ENCODE data around the gene PLS3.
A peak's percentile ranks its signal among the peaks of the same experiment; 100 is the strongest.
"Not testable (repeated sequence)": the region's sequence is repeated elsewhere in the genome, so short reads cannot be mapped to it uniquely, and the experiment has no call there.

PLS3 gene

GRCh38 chrX:115595049-115595448, 34.1 kb downstream of the PLS3 start:
- intact Hi-C loops (cut with DNase I), result no loop called here
- DNase-seq, result no peak

GRCh38 chrX:115598556-115598955, 37.6 kb downstream of the PLS3 start:
- intact Hi-C loops (cut with DNase I), result no loop called here
- DNase-seq, result no peak

- no peak for DNase-seq
- intact Hi-C loops (cut with DNase I), result no loop called here
These were observed 41.3 kb downstream of the PLS3 start for GRCh38 chrX:115602308-115602707.

DNA sequence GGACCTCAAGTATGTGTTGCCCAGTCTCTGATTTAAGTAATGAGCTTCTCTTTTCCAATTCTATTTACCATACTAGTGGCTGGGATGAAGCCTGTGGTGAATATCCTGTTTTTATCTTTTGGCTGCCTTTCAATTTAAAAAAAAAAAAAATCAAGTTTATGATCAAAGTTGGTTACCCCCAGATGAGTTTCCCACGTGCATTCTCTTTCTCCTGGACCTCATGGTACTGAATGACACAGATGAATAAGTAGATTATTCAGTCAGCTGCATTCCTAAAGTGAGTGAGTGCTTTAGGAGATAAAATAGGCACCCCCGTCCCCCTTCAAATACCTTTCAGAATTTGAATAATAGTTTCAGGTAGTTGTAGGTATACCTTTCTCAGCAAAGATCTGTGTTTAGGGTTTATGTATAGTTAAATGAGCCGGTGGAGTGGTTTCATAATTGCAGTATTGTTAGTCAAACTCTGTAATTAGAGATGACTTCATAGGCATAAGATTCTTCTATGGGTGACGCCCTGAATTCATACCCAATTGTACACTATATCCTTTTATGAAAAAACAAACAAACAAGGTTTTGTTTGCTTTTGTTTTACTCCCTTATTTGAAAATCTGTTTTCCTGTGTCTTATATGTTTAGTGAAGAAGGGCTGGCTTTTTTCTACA, 41.9 kb downstream of the PLS3 start:
- intact Hi-C loops (cut with DNase I), result no loop called here
- DNase-seq, result no peak

DNA sequence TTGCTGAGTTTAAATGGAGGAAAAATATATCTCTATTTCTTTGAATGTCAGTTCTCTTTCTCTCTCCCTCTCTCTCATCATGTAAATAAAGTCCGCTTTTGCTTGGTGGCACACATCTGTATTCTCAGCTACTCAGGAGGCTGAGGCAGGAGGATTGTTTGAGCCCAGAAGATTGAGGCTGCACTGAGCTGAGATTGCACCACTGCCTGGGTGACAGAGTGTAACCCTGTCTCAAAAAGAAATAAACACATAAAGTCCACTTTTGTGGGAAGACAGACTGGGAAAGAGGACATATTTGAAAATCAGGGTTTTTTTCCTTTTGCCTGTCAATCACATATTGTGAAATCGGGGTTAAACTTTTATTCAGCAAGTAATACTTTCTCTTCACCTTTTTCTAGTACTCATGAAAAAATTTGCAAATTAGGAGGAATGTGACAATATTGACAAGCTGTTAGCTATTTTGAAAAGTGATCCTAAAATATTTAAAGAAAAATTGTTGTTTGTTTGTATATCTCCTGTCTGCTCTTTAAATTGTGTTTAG, 42.6 kb downstream of the PLS3 start:
- intact Hi-C loops (cut with DNase I), result no loop called here

GRCh38 chrX:115606861-115607260, 45.9 kb downstream of the PLS3 start:
- intact Hi-C loops (cut with DNase I), result no loop called here

More for the DNA sequence above, 42.6 kb downstream of the PLS3 start:
- DNase-seq, result no peak

DNA sequence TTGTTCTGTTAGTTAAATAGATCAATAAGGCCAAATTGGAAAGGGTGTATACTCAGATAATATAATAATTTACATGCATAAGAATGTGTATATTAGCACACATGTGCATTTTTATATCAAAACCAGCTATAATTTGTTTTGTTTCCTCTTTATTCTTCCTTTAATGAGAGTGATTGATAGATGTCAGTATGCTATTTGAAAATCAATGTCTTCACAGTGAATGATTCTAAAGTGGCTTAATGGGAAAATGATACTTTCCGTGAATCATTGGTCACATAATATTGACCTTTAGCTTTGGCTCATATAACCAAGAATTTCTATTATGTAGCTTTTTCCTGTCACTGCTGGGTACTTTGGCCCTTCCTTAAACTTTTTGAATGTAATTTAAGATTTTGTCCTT, 48.6 kb downstream of the PLS3 start:
- DNase-seq, result no peak
- intact Hi-C loops (cut with DNase I), result no loop called here

More at GRCh38 chrX:115606861-115607260, 45.9 kb downstream of the PLS3 start:
- DNase-seq, result no peak

DNA sequence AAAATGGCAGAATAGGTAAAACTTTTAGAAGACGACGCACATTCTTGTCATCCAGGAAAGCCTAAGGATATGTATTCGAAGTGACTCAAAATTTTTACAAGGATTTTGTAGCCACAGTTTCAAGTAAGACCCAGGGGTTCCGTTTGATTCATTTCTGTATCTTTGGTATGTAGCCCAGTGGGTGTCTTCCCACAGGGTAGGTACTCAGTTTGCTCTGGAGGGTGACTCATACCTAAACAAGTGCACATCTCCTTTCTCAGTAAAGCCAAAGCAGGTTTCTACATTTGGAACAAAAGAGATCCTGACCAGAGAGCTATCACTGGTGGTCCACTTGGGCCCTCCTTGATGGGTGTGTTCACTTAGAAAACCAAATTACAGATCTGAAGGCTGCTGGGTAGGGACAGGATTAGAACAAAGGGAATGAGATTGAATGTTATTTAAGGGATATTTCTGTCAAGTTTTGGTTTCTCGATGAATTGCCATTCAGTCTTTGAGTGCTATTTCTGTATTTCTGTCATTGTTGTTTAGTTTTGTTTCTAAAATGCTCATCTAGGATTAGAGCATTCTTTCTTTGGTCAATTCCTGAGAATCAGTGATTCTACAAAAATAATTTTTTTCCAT, 56.1 kb downstream of the PLS3 start:
- no peak for DNase-seq
- intact Hi-C loops (cut with DNase I), result no loop called here

DNA sequence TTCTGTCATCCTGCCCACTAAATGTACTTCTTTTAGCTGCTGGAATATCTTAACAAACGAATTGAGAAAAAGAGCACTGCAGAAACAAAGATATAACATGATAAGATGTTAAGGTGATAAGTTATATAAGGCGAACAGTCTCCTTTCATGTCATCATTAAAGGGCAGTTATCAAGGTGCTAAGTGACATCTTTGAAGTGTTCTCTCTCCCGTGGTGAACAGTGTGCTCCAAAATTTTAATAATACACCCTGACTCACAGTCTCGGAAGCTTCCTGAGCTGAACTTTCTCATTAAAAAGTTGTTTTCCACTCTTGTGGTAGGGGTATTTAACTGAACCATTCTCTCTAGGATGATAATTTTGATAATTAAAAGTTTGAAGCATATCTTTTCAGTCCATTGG, 61.6 kb downstream of the PLS3 start:
- intact Hi-C loops (cut with DNase I), result no loop called here
- no peak for DNase-seq

DNA sequence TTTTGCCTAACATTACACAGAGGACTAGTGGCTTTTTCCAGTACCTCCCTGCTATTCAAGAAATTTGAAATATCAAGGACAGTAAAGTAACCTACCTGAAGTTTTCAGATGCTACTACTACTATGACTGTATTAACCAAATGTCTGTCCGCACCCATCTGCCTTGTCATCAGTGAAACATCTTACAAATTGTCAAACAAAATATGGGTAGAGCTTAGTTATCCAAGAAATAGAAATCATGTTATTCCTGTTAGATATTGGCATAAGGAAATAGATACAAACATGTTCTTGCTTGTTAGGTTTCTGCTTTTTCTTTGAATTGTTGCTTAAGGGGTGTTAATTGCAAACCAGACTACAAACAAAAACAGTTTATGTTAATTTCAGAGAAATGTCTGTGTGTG, 63.9 kb downstream of the PLS3 start:
- no peak for DNase-seq
- intact Hi-C loops (cut with DNase I), result no loop called here

DNA sequence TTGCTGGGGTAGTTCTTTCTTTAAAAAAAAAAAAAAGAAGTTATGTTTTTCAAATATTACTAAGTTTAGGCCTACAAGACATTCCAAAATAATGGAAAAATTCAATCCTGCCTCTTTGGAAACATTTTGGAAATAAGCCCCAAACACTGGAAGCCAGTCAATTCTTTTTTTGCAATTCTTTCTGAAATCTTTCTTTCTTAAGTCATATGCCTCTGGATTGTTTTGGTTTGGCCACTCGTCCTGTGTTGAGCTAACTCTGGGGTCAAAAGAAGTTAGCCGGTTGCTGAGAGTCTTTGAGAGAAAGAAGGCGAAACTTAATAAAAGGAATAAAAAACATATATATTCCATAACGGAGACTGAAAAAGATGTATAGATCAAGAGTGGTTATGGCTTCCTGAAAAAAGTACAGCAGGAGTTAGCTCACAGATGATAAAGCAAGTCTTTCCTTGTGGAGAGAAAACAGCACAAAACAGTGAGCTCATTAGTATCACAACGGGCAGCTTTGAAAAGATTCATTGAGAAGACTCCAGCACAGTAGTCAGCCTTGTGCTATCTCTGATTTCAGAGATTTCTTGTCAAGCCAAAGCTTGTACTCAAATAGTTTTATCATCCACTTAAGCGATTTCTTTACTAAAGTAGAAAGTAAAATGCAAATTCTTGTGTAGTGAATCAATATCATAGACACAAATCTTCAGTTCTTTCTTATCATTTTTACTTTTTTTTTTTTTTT, 64.8 kb downstream of the PLS3 start:
- peak in 9 of 42 donors; percentile 10 to 59 (median 30) for DNase-seq
- intact Hi-C loops (cut with DNase I), result no loop called here

DNA sequence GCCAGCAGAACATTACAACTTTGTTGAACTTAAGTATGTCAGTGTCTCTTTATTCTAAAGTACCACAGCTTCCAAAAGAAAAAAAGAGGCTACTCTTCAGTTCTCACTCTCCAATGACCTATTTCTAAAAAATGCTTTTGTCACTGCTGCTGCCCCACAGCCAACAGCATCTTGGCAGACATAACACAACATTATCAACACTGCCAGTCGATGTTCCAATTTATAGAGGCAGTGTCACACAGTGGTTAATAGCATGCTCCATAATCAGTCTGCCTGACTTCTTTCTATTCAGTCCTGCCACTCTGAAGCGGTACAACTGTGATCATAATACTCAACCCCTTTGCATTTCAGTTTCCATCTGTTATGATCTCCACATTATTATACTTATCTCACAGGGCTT, 69.2 kb downstream of the PLS3 start:
- intact Hi-C loops (cut with DNase I), result no loop called here
- peak in 1 of 42 donors; percentile 46 for DNase-seq

- intact Hi-C loops (cut with DNase I), result no loop called here
- DNase-seq, result no peak
These were observed 71.5 kb downstream of the PLS3 start for GRCh38 chrX:115632455-115632854.

DNA sequence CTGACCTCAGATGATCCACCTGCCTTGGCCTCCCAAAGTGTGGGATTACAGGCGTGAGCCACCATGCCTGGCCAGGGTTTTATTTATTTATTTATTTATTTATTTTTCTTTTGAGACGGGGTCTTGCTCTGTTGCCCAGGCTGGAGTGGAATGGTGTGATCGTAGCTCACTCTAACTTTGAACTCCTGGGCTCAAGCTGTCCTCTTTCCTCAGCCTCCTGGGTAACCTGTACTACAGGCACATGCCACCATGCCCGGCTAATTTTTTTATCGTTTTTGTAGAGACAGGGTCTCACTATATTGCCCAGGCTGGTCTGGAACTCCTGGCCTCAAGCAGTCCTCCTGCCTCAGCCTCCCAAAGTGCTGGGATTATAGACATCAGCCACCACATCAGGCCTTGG, 72.4 kb downstream of the PLS3 start:
- intact Hi-C loops (cut with DNase I); DNase-seq: not testable (repeated sequence)

- no peak for DNase-seq
- intact Hi-C loops (cut with DNase I), result no loop called here
These were observed 78.4 kb downstream of the PLS3 start for GRCh38 chrX:115639334-115639880.

- intact Hi-C loops (cut with DNase I), result loop anchor here (2.0 kb wide), 1 partner anchor 312 kb away; no protein-coding TSS in a partner anchor
- DNase-seq, result peak in 4 of 42 donors; percentile 7 to 44 (median 18)
These were observed 81.3 kb downstream of the PLS3 start for GRCh38 chrX:115642311-115642710.

- intact Hi-C loops (cut with DNase I), result loop anchor here (2.0 kb wide), 1 partner anchor 312 kb away; no protein-coding TSS in a partner anchor
- DNase-seq, result peak in 29 of 42 donors; percentile 11 to 77 (median 37)
These were observed 82.0 kb downstream of the PLS3 start for GRCh38 chrX:115642895-115643530.

DNA sequence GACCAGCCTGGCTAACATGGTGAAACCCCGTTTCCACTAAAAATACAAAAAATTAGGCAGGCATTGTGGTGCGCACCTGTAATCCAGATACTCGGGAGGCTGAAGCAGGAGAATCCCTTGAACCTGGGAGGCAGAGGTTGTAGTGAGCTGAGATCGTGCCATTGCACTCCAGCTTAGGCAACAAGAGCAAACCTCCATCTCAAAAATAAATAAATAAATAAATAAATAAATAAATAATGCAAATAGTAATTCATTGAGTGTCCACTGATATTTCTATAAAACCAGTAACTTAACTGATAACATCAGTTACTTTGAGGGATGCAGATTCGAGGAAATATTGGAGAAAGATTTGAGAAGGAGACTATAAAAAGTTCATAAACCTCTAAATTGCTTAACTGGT, 83.4 kb downstream of the PLS3 start:
- DNase-seq; intact Hi-C loops (cut with DNase I): not testable (repeated sequence)

DNA sequence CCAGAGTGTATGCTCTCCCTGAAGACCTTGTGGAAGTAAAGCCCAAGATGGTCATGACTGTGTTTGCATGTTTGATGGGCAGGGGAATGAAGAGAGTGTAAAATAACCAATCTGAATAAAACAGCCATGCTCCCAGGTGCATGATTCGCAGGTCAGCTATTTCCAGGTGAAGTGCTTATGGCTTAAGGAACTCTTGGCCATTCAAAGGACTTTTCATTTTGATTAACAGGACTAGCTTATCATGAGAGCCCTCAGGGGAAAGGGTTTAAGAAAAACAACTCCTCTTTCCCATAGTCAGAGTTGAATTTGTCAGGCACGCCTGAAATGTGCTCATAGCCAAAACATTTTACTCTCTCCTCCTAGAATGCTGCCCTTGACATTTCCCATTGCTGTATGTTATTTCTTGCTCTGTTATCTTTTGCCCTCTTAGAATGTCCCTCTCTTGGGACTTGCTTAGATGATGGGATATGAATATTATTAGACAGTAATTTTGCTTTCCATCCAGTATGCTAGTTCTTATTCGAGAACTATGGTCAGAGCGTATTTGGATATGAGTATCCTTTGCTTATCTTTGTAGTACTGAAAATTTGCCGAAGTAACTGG, 88.6 kb downstream of the PLS3 start:
- intact Hi-C loops (cut with DNase I), result no loop called here
- no peak for DNase-seq

Data from head of caudate nucleus (tissue), 42 donors.